Measurements from ENCODE around the gene PDLIM7.

The PDLIM7 gene

GRCh38 chr5:177520916-177521513, 23.6 kb upstream of the PDLIM7 start:
- TF ChIP-seq, protein P1, sequence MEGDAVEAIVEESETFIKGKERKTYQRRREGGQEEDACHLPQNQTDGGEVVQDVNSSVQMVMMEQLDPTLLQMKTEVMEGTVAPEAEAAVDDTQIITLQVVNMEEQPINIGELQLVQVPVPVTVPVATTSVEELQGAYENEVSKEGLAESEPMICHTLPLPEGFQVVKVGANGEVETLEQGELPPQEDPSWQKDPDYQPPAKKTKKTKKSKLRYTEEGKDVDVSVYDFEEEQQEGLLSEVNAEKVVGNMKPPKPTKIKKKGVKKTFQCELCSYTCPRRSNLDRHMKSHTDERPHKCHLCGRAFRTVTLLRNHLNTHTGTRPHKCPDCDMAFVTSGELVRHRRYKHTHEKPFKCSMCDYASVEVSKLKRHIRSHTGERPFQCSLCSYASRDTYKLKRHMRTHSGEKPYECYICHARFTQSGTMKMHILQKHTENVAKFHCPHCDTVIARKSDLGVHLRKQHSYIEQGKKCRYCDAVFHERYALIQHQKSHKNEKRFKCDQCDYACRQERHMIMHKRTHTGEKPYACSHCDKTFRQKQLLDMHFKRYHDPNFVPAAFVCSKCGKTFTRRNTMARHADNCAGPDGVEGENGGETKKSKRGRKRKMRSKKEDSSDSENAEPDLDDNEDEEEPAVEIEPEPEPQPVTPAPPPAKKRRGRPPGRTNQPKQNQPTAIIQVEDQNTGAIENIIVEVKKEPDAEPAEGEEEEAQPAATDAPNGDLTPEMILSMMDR (IDR thresholded peaks at IDR 0.05; ENCODE audit: insufficient read depth, low read length, missing control alignments) = no peak
- DNase-seq (ENCODE audit: low read depth, low spot score) = no peak
- CTCF ChIA-PET = interaction anchor here (1.2 to 2.1 kb wide), 3 partner anchors 10 to 20 kb away, joined by 3 to 13 read pairs (median 5); no protein-coding TSS in a partner anchor
- no peak overlapping the region for H3K4me3 ChIP-seq (ENCODE audit: low read depth, low read length)
- POLR2A ChIA-PET = no interaction called here

- no peak overlapping the region for H3K4me3 ChIP-seq (ENCODE audit: low read depth, low read length)
- TF ChIP-seq, protein P1 (IDR thresholded peaks at IDR 0.05; ENCODE audit: insufficient read depth, low read length, missing control alignments) = no peak
- ChIA-PET CTCF (interaction anchor here (1.7 to 2.1 kb wide), 2 partner anchors 10 to 19 kb away, joined by 5 to 13 read pairs; no protein-coding TSS in a partner anchor), POLR2A (no interaction called here)
- no peak for DNase-seq (ENCODE audit: low read depth, low spot score)
These were observed 22.9 kb upstream of the PDLIM7 start for GRCh38 chr5:177520271-177520670.

DNA sequence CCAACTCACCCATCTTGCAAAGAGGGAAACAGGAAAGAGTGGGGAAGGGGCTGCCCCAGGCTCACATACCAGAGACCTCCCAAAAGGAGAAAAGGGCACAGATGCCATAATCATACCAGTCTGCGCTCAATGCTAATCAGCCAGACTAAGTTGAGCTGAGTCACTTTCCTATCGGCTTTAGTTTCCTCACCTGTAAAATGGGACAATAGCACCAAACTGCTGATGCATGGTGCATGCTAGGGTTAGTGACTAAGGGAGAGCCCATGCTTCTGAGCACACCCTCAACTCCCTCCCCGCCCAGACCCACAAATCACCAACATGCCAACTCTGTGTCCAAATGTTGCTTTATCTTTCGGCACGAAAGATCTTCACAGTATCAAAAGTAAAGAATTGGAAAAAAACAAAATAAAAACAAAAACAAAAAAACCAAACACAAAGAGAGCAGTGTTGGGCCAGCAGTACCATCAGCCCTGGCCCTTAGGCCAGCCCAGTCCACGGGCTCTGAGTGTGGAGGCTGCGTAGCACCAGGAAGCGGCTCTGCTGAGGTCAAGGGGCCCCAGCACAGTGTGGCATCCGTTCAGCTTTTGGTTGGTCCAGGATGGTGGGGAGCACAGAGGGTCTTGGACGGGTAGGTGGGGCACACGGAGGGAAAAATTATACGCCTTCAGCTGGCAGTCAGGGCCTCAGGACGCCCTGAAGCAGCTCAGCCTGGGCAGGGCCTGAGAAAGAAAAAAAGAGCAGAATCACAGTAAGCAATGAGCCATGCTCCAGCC, 22.2 kb upstream of the PDLIM7 start:
- H3K4me3 ChIP-seq (ENCODE audit: low read depth, low read length) = no peak overlapping the region
- ChIA-PET CTCF (interaction anchor here (0.8 to 2.1 kb wide), 4 partner anchors 10 to 19 kb away, joined by 4 to 13 read pairs (median 5); no protein-coding TSS in a partner anchor), POLR2A (no interaction called here)
- no peak for DNase-seq (ENCODE audit: low read depth, low spot score)
- TF ChIP-seq, protein P1 (IDR thresholded peaks at IDR 0.05; ENCODE audit: insufficient read depth, low read length, missing control alignments) = no peak

DNA sequence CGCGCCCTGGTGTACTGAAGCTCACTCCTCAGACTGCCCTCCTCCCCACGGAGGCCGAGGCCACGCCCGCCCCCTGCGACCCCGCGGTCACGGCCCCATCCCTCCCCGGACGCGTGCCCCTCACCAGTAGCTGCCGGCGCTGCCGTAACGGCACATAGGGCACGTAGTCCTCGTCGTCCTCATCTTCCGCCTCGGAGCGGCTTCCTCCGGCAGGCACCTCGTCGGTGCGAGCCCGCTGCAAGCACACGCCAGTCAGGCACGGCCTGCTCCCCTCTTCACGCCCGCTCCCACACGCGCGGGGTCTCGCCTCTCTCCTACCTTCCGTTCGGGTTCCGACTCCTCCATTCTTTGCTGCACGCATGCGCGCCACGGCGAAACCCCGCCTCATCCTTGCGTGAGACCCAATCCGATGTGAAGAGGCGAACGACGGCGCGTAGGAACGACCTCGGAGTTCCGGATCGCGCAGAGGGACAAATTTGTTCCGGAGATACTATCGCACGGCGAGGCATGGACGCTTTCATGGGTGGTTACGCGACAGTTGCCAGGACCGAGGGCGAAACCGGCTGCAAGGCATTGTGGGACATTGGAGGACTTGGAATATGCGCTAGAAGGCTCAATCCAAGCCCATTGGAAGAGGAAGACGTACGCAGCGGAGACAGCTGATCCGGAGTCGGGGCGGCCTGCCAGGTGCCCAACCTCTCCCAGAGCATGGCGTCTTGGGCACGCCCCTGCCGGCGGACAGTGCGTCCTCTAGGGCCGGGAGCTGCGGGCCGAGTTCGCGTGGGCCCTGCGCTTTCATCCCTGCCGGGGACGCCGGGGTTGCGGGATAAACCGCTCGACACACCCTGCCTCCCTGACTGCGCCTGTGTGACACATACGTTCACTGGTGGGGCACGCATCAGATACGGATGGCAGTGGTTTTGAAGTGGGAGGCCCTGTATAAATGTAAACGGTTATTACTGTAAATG, 19.5 kb upstream of the PDLIM7 start, which contains the start of gene DDX41:
Gene DDX41, minus strand, starts transcription at position 361 of the 968 bp plus-strand sequence. Its CDS starts 16 bp downstream, at position 345.
- CTCF ChIA-PET = interaction anchor here (1.0 to 5.3 kb wide), 8 partner anchors 11 to 127 kb away, joined by 3 to 105 read pairs (median 4); partner anchors contain the start of gene PDLIM7
- DNase-seq (ENCODE audit: low read depth, low spot score) = peak; percentile 94
- H3K4me3 ChIP-seq (ENCODE audit: low read depth, low read length) = peak within 1 kb of the TSS; percentile 100
- TF ChIP-seq, protein P1 (IDR thresholded peaks at IDR 0.05; ENCODE audit: insufficient read depth, low read length, missing control alignments) = peak; percentile 11
- POLR2A ChIA-PET = interaction anchor here (0.7 to 3.5 kb wide), 10 partner anchors 12 to 75 kb away, joined by 3 to 22 read pairs (median 4); partner anchors contain the start of genes PDLIM7 and TMED9

- TF ChIP-seq, protein P1 (IDR thresholded peaks at IDR 0.05; ENCODE audit: insufficient read depth, low read length, missing control alignments) = no peak
- CTCF ChIA-PET = interaction anchor here (0.7 to 5.3 kb wide), 7 partner anchors 10 to 125 kb away, joined by 3 to 105 read pairs (median 5); partner anchors contain the start of gene PDLIM7
- H3K4me3 ChIP-seq (ENCODE audit: low read depth, low read length) = peak overlapping the region; percentile 100
- DNase-seq (ENCODE audit: low read depth, low spot score) = no peak
- POLR2A ChIA-PET = interaction anchor here (0.7 to 3.5 kb wide), 3 partner anchors 10 to 77 kb away, joined by 3 to 22 read pairs (median 3); partner anchors contain the start of genes PDLIM7 and TMED9
These were observed 18.2 kb upstream of the PDLIM7 start for GRCh38 chr5:177515580-177515979.
